ENCODE results near the gene PGM1. TPM values are rescaled to one million over a fixed set of nuclear protein-coding genes. Genes with fewer than 3 reads are reported as not detected.

Gene PGM1
- total and polyA plus RNA-seq, 2 of the 13 experiments (the other 11 are each of a cell fraction or from before 2014, with no cell fraction given), result 51.6 to 105 TPM

- no peak overlapping the region for H3K4me3 ChIP-seq (replicated peaks in 1 of 3; ENCODE audit: insufficient read depth in 1 of 3, low read depth in 2 of 3, low read length in 3 of 3)
- no peaks in the 10 kb centered on the region for H4K20me1 ChIP-seq (ENCODE audit: insufficient read depth, low read length)
- DNase-seq (ENCODE audit: low spot score) (no peak), ATAC-seq (no peak), FAIRE-seq (no peak)
- no peak overlapping the region for H3K4me2 ChIP-seq (ENCODE audit: low read depth, low read length)
- 86% methylated on average over 2 of the region's 2 CpGs for WGBS (ENCODE audit: low lambda C conversion rate)
- in situ Hi-C loops (cut with HindIII; ENCODE audit: extremely low pct_ligation_motif_present, low pct_unique_long_range_greater_than_20kb) (loop anchor here (25.0 kb wide), 1 partner anchor 535 kb away; no protein-coding TSS in a partner anchor), intact Hi-C loops (cut with micrococcal nuclease; ENCODE audit: unreplicated experiment) (no loop called here)
- no peaks in the 10 kb centered on the region for H3K27me3 ChIP-seq (ENCODE audit: control insufficient read depth in 1 of 2, insufficient read depth in 2 of 2, low read length in 2 of 2)
- ChIA-PET POLR2A (no interaction called here), CTCF (ENCODE audit: low intra/inter-chr PET ratio, low total read pairs) (no interaction called here)
- H2AFZ ChIP-seq (ENCODE audit: low read length), result no peak overlapping the region
- no peaks in the 10 kb centered on the region for H3K36me3 ChIP-seq (replicated peaks in 1 of 2; ENCODE audit: control insufficient read depth in 1 of 2, insufficient read depth in 2 of 2, low read length in 2 of 2)
- BruUV-seq (replicated peaks), result no TSS peak
- H3K9me3 ChIP-seq (ENCODE audit: low read length), result no peaks in the 10 kb centered on the region
- H3K79me2 ChIP-seq (ENCODE audit: insufficient read depth, low read length), result no peaks in the 10 kb centered on the region
- no peak overlapping the region for H3K27ac ChIP-seq (ENCODE audit: extremely low read length, insufficient read depth, low read length)
- no peak overlapping the region for H3K9ac ChIP-seq (ENCODE audit: insufficient read depth, low read depth, low read length)
- no peaks in the 10 kb centered on the region for H3K4me1 ChIP-seq (ENCODE audit: insufficient read depth, low read length)
- TF ChIP-seq ZNF652 (CRISPR knock-in tag; IDR thresholded peaks at IDR 0.05; ENCODE audit: borderline replicate concordance, low read depth), result no peak
- TF ChIP-seq ZNF33B (CRISPR knock-in tag; IDR thresholded peaks at IDR 0.05), result no peak
- no peak for TF ChIP-seq ZNF740 (CRISPR knock-in tag; IDR thresholded peaks at IDR 0.05)
- no peak for TF ChIP-seq KIAA2018 (CRISPR knock-in tag; IDR thresholded peaks at IDR 0.05; ENCODE audit: borderline replicate concordance)
- TF ChIP-seq BATF2 (CRISPR knock-in tag; IDR thresholded peaks at IDR 0.05), result no peak
- TF ChIP-seq BRD4 (CRISPR knock-in tag; IDR thresholded peaks at IDR 0.05), result no peak
- no peak for TF ChIP-seq ATF5 (CRISPR knock-in tag; IDR thresholded peaks at IDR 0.05; ENCODE audit: low read depth)
- TF ChIP-seq THAP7 (CRISPR knock-in tag; IDR thresholded peaks at IDR 0.05), result no peak
- TF ChIP-seq U2AF1 (optimal IDR thresholded peaks at IDR 0.05; ENCODE audit: low read depth, low read length), result no peak
- TF ChIP-seq ZNF747 (CRISPR knock-in tag; IDR thresholded peaks at IDR 0.05; ENCODE audit: borderline replicate concordance), result no peak
- no peak for TF ChIP-seq GMEB1 (CRISPR knock-in tag; IDR thresholded peaks at IDR 0.05; ENCODE audit: borderline replicate concordance)
Observed at GRCh38 chr1:63547621-63548294, 45.5 kb upstream of the PGM1 start.

Measured in HepG2 (cell line).